Ovary (tissue), 9 donors: ENCODE results near the gene MTMR2. TPM values are rescaled to one million over a fixed set of nuclear protein-coding genes. Genes with fewer than 3 reads are reported as not detected.

Experiments
- DNase-seq, 5 donors: peaks; one replicate each; pipeline ENCODE4 v3.0.0-alpha.2; 2019 to 2020
- H3K27ac ChIP-seq, 2 donors: fragments of 200-600 bp; one replicate each; pipeline versions ENCODE4 v1.5.1 to v1.8.0; 2019 to 2022
- H3K27me3 ChIP-seq: fragments of 200-600 bp; one replicate; pipeline ENCODE4 v1.8.0; 2022
- H3K36me3 ChIP-seq: fragments of 200-600 bp; sonication (generic); one replicate; pipeline ENCODE4 v1.5.1; 2019
- H3K4me1 ChIP-seq: one replicate; pipeline ENCODE4 v1.8.1; 2013; ENCODE audit warnings: mild to moderate bottlenecking, moderate library complexity; ENCODE audit not compliant: insufficient read depth
- H3K4me3 ChIP-seq: fragments of 200-600 bp; sonication (generic); one replicate; pipeline ENCODE4 v1.5.1; 2017
- H3K9me3 ChIP-seq, 2 donors: fragments of 200-600 bp in 1 of 2; sonication (generic) in 1 of 2; one replicate each; pipeline versions ENCODE4 v1.5.1 to v1.8.1; 2013 to 2019; ENCODE audit warnings: mild to moderate bottlenecking in 1 of 2, moderate library complexity in 1 of 2
- EP300 ChIP-seq: sonication (generic); formaldehyde crosslinking; IDR thresholded peaks from one replicate; pipeline ENCODE4 v1.6.1; 2017; ENCODE audit warnings: antibody characterized with exemption
- POLR2A ChIP-seq: fragments of 450-650 bp; IDR thresholded peaks from one replicate; pipeline ENCODE4 v1.6.1; 2017; ENCODE audit warnings: antibody characterized with exemption, mild to moderate bottlenecking, moderate library complexity
- WGBS, 3 donors: extraction: QIAGEN DNeasy Blood & Tissue Kit in 1 of 3; methylation state at CpG; one replicate each; pipeline versions ENCODE4 v1.1.5 to v1.1.7; 2013 to 2017; 5-methylcytosine and 5-hydroxymethylcytosine counted together
- intact Hi-C, 4 donors: fragments of 100-400 bp; cut with DNase I; formaldehyde crosslinking; loops; one replicate each; pipeline versions ENCODE4 v1.11.0 to v1.15.1; 2022 to 2023
- polyA plus RNA-seq, 2 donors: library from polyadenylated mRNA; stranded (reverse); fragments of 200-250 nt in 1 of 2; fragments of 350-450 nt in 1 of 2; fragmentation: Illumina TruSeq in 1 of 2; extraction: RNeasy Lipid Tissue Mini Kit (QIAGEN cat#74804) in 1 of 2; gene quantifications; one replicate each; pipeline ENCODE4 v1.2.3, GENCODE V29; 2013 to 2014
- total RNA-seq, 7 donors: library from RNA; depleted of rRNA in 2 of 7; stranded (reverse); fragments of >200 nt in 2 of 7; fragmentation: NEBNext Ultra II Directional in 3 of 7; extraction: Animal tissue kit (Norgen Biotek cat#: 25700) in 3 of 7; gene quantifications; one replicate each; pipeline versions ENCODE4 v1.1.0 to v1.2.4, GENCODE V29; 2016 to 2023
- TF ChIP-seq, protein P1 (sequence below), 3 donors: fragments of 450-650 bp in 2 of 3; fragments of 200-600 bp in 1 of 3; IDR thresholded peaks; one replicate each; pipeline versions ENCODE4 v1.5.1 to v1.8.0; 2016 to 2022; ENCODE audit warnings: antibody characterized with exemption in 3 of 3, mild to moderate bottlenecking in 1 of 3
- donor health status: DM: no; HTN: no; CAD: no; lungs with moderate emphysema.
- donor health status: DM: no; HTN: no; CAD: no.
- donor health status: Bipolar disorder and iron deficiency.
- donor health status: DM: yes; HTN: yes; CAD: no.
- donor health status: DM: no; HTN: no; CAD: no.
- donor health status: DM: yes; HTN: yes; CAD: no.

The MTMR2 gene
- total and polyA plus RNA-seq, 9 donors: 14.1 to 42.5 (median 24.3) TPM

DNA sequence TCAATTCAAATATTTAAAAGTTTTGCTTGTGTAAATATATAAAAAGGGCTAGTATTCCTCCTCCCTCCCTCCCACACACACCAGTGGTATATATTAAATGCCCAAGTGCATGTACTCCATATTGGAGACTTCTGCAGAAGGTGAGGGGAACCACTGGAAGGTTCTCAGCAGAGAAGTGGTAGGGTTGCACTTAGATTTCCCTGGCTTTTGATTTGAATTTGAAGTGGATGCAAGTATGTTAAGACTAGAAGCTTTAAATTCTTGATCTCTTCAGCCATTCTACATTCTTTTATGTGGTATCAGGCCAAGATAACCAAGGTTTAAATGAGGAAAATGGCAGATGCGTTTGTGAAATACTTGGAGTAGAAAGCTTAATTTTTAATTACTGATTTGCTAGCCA is 90.5 kb downstream of the MTMR2 start:
- TF ChIP-seq, protein P1, sequence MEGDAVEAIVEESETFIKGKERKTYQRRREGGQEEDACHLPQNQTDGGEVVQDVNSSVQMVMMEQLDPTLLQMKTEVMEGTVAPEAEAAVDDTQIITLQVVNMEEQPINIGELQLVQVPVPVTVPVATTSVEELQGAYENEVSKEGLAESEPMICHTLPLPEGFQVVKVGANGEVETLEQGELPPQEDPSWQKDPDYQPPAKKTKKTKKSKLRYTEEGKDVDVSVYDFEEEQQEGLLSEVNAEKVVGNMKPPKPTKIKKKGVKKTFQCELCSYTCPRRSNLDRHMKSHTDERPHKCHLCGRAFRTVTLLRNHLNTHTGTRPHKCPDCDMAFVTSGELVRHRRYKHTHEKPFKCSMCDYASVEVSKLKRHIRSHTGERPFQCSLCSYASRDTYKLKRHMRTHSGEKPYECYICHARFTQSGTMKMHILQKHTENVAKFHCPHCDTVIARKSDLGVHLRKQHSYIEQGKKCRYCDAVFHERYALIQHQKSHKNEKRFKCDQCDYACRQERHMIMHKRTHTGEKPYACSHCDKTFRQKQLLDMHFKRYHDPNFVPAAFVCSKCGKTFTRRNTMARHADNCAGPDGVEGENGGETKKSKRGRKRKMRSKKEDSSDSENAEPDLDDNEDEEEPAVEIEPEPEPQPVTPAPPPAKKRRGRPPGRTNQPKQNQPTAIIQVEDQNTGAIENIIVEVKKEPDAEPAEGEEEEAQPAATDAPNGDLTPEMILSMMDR (IDR thresholded peaks at IDR 0.05): no peak
- TF ChIP-seq POLR2A (no peak), EP300 (no peak)
- H3K4me3 ChIP-seq: no peak overlapping the region
- DNase-seq: no peak
- no peak overlapping the region for H3K27ac ChIP-seq
- WGBS, 3 donors: 2 to 77% (median 40%) methylated on average over 1 of the region's 1 CpG
- no peaks in the 10 kb centered on the region for H3K27me3 ChIP-seq
- no peaks in the 10 kb centered on the region for H3K36me3 ChIP-seq
- intact Hi-C loops: loop anchor here in 1 of 4 donors (10.0 kb wide), 1 partner anchor 511 kb away; the partner anchor contains the start of gene MAML2
- no peaks in the 10 kb centered on the region for H3K9me3 ChIP-seq
- no peaks in the 10 kb centered on the region for H3K4me1 ChIP-seq

DNA sequence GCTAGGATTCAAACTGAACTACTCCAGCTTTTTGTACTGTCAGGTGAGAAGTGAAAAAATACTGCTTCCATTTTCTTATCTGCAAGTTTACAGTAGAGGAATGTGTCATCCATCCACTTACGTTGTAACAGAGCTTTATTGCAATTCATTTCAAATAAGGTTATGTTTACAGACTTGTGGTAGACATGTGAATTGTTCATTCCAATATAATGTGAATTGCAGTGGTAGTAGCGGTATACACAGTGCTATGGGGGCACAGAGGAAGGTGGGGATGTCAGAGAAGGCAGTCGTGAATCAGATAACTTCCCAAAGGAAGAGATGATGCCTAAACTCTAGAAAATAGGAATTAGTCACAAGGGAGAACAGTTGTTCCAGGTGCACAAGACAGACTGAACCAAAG is 91.1 kb downstream of the MTMR2 start:
- Histone ChIP-seq H3K36me3 (no peaks in the 10 kb centered on the region), H3K9me3 (no peaks in the 10 kb centered on the region), H3K27ac (no peak overlapping the region), H3K4me1 (no peaks in the 10 kb centered on the region), H3K4me3 (no peak overlapping the region), H3K27me3 (no peaks in the 10 kb centered on the region)
- intact Hi-C loops: loop anchor here in 1 of 4 donors (10.0 kb wide), 1 partner anchor 512 kb away; the partner anchor contains the start of gene MAML2
- no peak for DNase-seq
- TF ChIP-seq POLR2A (no peak), EP300 (no peak)
- TF ChIP-seq, protein P1 (IDR thresholded peaks at IDR 0.05): no peak
- WGBS, 3 donors: 67 to 77% (median 73%) methylated on average over 3 of the region's 3 CpGs

GRCh38 chr11:95831198-95831883 is 92.6 kb downstream of the MTMR2 start:
- Histone ChIP-seq H3K4me1 (no peaks in the 10 kb centered on the region), H3K27me3 (no peaks in the 10 kb centered on the region), H3K27ac (no peak overlapping the region), H3K9me3 (no peaks in the 10 kb centered on the region), H3K36me3 (no peaks in the 10 kb centered on the region), H3K4me3 (no peak overlapping the region)
- TF ChIP-seq, protein P1 (IDR thresholded peaks at IDR 0.05): no peak
- TF ChIP-seq POLR2A (no peak), EP300 (no peak)
- WGBS, 3 donors: 41 to 52% (median 43%) methylated on average over 2 of the region's 2 CpGs
- intact Hi-C loops: loop anchor here in 1 of 4 donors (10.0 kb wide), 1 partner anchor 513 kb away; the partner anchor contains the start of gene MAML2
- DNase-seq: no peak

GRCh38 chr11:95829580-95830259 is 94.2 kb downstream of the MTMR2 start:
- no peaks in the 10 kb centered on the region for H3K9me3 ChIP-seq
- no peaks in the 10 kb centered on the region for H3K27me3 ChIP-seq
- no peaks in the 10 kb centered on the region for H3K36me3 ChIP-seq
- no peaks in the 10 kb centered on the region for H3K4me1 ChIP-seq
- DNase-seq: no peak
- WGBS, 3 donors: 90 to 97% (median 90%) methylated on average over 1 of the region's 1 CpG
- no peak overlapping the region for H3K4me3 ChIP-seq
- intact Hi-C loops: loop anchor here in 1 of 4 donors (10.0 kb wide), 1 partner anchor 515 kb away; the partner anchor contains the start of gene MAML2
- H3K27ac ChIP-seq: no peak overlapping the region
- TF ChIP-seq EP300 (no peak), POLR2A (no peak)
- TF ChIP-seq, protein P1 (IDR thresholded peaks at IDR 0.05): no peak
